SU-DHL-6 (cell line): ENCODE results near the gene WNT10A.

ENCODE experiments used
- H2AFZ ChIP-seq: fragments of 200-600 bp; sonication (generic); 2 replicates; pipeline ENCODE4 v1.6.1; 2014; ENCODE audit warnings: low read depth, mild to moderate bottlenecking, moderate library complexity, mixed read lengths, antibody characterized with exemption, low read length; ENCODE audit not compliant: severe bottlenecking
- H3F3A ChIP-seq: fragments of 200-600 bp; shearing (Covaris generic); 2 replicates; pipeline ENCODE4 v1.6.0; 2016; ENCODE audit warnings: antibody characterized with exemption, mild to moderate bottlenecking; ENCODE audit not compliant: insufficient read depth
- H3K27ac ChIP-seq: fragments of 200-600 bp; sonication (generic); 2 replicates; pipeline ENCODE4 v1.5.1; 2016; ENCODE audit warnings: low read depth, mild to moderate bottlenecking, low read length, moderate library complexity, mixed read lengths
- H3K27me3 ChIP-seq: fragments of 200-600 bp; sonication (generic), shearing (Covaris generic); 2 replicates; pipeline ENCODE4 v1.6.0; 2014; ENCODE audit warnings: mild to moderate bottlenecking, low read length
- H3K36me3 ChIP-seq: fragments of 200-600 bp; sonication (generic); 2 replicates; pipeline ENCODE4 v1.6.1; 2014; ENCODE audit warnings: mild to moderate bottlenecking, low read length, mixed read lengths
- H3K4me2 ChIP-seq: fragments of 300-600, 200-600 bp; shearing (Covaris generic), sonication (generic); 2 replicates; pipeline ENCODE4 v1.6.0; 2014; ENCODE audit warnings: low read length, low read depth, mild to moderate bottlenecking; ENCODE audit not compliant: poor library complexity, severe bottlenecking
- H3K4me3 ChIP-seq: fragments of 200-600 bp; sonication (generic); 2 replicates; pipeline ENCODE4 v1.5.1; 2014; ENCODE audit warnings: antibody characterized with exemption, low read length, mild to moderate bottlenecking, mixed read lengths; ENCODE audit not compliant: insufficient read depth, poor library complexity, severe bottlenecking
- H3K79me2 ChIP-seq: fragments of 200-600 bp; sonication (generic); 2 replicates; pipeline ENCODE4 v1.6.1; 2014; ENCODE audit warnings: mild to moderate bottlenecking, low read length, moderate library complexity; ENCODE audit not compliant: insufficient read depth
- H3K9ac ChIP-seq: fragments of 200-600 bp; sonication (generic); 2 replicates; pipeline ENCODE4 v1.7.0; 2014; ENCODE audit warnings: mild to moderate bottlenecking, low read length
- H3K9me2 ChIP-seq: fragments of 200-600 bp; sonication (generic); replicated peaks from 2 replicates; pipeline ENCODE4 v1.6.1; 2014; ENCODE audit warnings: low read length; ENCODE audit not compliant: insufficient read depth
- H3K9me3 ChIP-seq: fragments of 200-600 bp; sonication (generic); 2 replicates; pipeline ENCODE4 v1.6.1; 2014; ENCODE audit warnings: low read length, mixed read lengths; ENCODE audit not compliant: insufficient read depth
- H4K20me1 ChIP-seq: fragments of 200-600 bp; sonication (generic); 2 replicates; pipeline ENCODE4 v1.6.1; 2014; ENCODE audit warnings: low read depth, mild to moderate bottlenecking, antibody characterized with exemption, low read length, moderate library complexity, mixed read lengths
- EZH2phosphoT487 ChIP-seq: fragments of 200-600 bp; sonication (generic), shearing (Covaris generic); conservative IDR thresholded peaks from 2 replicates; pipeline ENCODE4 v1.6.1; 2018; ENCODE audit warnings: mild to moderate bottlenecking, antibody characterized with exemption, low read length, moderate library complexity, mixed read lengths
- TF ChIP-seq, protein P1 (sequence below): fragments of 200-600 bp; sonication (generic); IDR thresholded peaks from one replicate; pipeline ENCODE4 v1.5.1; 2017; ENCODE audit warnings: antibody characterized with exemption, mild to moderate bottlenecking, low read length, moderate library complexity; ENCODE audit not compliant: insufficient read depth, poor library complexity, severe bottlenecking

WNT10A gene

DNA sequence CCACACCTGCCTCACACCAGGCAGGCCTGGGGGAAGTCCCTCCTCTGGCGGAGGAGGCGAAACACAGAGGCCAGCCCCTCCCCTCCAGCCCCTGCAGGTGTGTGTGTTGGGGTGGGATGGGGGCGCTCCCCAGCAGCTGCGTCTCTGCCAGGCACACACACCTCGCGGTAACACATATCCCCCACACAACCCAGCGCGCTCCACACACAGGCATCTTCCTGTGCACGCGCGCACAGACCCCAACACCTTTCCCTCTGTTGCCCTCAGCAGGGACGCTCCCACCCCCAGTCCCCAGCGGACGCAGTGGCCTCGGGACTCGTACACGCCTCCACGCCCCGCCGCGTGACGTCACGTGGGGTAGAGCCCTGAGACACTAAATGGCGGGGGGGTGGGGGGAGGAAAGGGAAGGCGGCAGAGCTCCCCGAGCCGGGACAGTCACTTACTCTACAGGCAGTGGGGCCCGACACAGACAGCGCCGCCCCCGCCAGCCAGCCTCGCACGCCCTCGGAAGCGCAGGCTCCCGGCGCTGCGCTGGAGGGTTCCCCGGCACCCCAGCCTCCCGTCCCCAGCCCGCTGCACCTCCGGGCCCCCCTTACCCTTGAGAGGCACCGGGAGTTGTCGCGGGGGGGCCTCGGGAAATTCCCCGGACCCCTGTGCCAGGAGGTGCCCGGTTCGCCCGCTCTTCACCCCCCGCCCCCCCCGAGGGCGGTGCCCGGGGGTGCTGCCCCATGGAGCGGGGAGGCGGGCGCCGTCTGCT lies at the start of gene WNT10A:
WNT10A (plus strand) TSS at position 751 of the 757 bp plus-strand sequence. CDS start 144 bp downstream, outside the sequence.
- Histone ChIP-seq H3K4me2 (peak within 1 kb of the TSS; percentile 82), H3K9me2 (no peaks in the 10 kb centered on the region), H3K79me2 (peaks cover 25% of the 10 kb centered on the region; the same call in 1 of the 2 replicates), H3K9ac (peak within 1 kb of the TSS; percentile 92), H3K27me3 (no peaks in the 10 kb centered on the region), H2AFZ (peak within 1 kb of the TSS; percentile 2), H3K27ac (peak within 1 kb of the TSS; percentile 98), H3F3A (peaks cover 44% of the 10 kb centered on the region), H3K9me3 (no peaks in the 10 kb centered on the region), H4K20me1 (no peaks in the 10 kb centered on the region), H3K36me3 (no peaks in the 10 kb centered on the region), H3K4me3 (peak within 1 kb of the TSS; percentile 68)
- TF ChIP-seq, protein P1, sequence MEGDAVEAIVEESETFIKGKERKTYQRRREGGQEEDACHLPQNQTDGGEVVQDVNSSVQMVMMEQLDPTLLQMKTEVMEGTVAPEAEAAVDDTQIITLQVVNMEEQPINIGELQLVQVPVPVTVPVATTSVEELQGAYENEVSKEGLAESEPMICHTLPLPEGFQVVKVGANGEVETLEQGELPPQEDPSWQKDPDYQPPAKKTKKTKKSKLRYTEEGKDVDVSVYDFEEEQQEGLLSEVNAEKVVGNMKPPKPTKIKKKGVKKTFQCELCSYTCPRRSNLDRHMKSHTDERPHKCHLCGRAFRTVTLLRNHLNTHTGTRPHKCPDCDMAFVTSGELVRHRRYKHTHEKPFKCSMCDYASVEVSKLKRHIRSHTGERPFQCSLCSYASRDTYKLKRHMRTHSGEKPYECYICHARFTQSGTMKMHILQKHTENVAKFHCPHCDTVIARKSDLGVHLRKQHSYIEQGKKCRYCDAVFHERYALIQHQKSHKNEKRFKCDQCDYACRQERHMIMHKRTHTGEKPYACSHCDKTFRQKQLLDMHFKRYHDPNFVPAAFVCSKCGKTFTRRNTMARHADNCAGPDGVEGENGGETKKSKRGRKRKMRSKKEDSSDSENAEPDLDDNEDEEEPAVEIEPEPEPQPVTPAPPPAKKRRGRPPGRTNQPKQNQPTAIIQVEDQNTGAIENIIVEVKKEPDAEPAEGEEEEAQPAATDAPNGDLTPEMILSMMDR = no peak
- no peak for TF ChIP-seq EZH2phosphoT487

- Histone ChIP-seq H4K20me1 (no peaks in the 10 kb centered on the region), H3F3A (no peaks in the 10 kb centered on the region), H2AFZ (no peak within 1 kb of the TSS), H3K36me3 (no peaks in the 10 kb centered on the region), H3K9me3 (no peaks in the 10 kb centered on the region), H3K79me2 (no peaks in the 10 kb centered on the region), H3K27ac (no peak within 1 kb of the TSS), H3K27me3 (no peaks in the 10 kb centered on the region), H3K4me3 (no peak within 1 kb of the TSS), H3K9me2 (no peaks in the 10 kb centered on the region), H3K4me2 (no peak within 1 kb of the TSS), H3K9ac (no peak within 1 kb of the TSS)
- TF ChIP-seq, protein P1 = no peak
These were observed 49.2 kb upstream of the WNT10A start, which contains the start of gene PRKAG3 for GRCh38 chr2:218831378-218831990. TSS of gene PRKAG3 (minus strand) at chr2:218831803.

- Histone ChIP-seq H2AFZ (no peak overlapping the region), H3K36me3 (no peaks in the 10 kb centered on the region), H3K79me2 (no peaks in the 10 kb centered on the region), H3K27ac (no peak overlapping the region), H3K27me3 (no peaks in the 10 kb centered on the region), H3K9ac (no peak overlapping the region), H3K9me3 (no peaks in the 10 kb centered on the region), H3K9me2 (no peaks in the 10 kb centered on the region), H3F3A (no peaks in the 10 kb centered on the region), H3K4me2 (no peak overlapping the region), H3K4me3 (no peak overlapping the region), H4K20me1 (no peaks in the 10 kb centered on the region)
- TF ChIP-seq, protein P1 = no peak
- TF ChIP-seq EZH2phosphoT487 = no peak
These were observed 48.6 kb upstream of the WNT10A start for GRCh38 chr2:218832081-218832480.
